ENCODE measurements around the gene ZNF518B. TPM values are rescaled to one million over a fixed set of nuclear protein-coding genes. Genes with fewer than 3 reads are reported as not detected.
A peak's percentile ranks its signal among the peaks of the same experiment; 100 is the strongest.

Gene ZNF518B
- total and polyA plus RNA-seq, 7 experiments from 2014 or later = 13.4 to 53.0 (median 30.1) TPM

DNA sequence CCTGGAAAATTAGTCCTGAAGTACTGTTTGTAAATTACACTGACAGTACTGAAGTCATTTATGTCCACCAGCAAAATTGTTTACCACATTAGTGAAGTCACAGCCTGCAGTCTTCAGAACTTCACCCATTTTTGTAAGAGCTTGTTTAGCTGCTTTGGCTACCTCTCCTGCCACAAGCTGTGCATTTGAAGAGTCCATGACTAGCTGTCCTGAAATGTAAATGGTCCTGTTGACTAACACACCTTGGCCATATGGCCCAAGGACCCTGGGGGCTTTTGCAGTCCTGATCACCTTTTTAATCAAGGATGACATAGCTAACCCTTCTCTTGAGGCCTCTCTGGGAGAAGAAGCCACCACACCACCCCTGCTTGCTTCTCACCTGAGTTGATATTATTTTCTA, 21.4 kb upstream of the ZNF518B start:
- no peaks in the 10 kb centered on the region for H3K4me1 Mint-ChIP-seq
- no peak overlapping the region for H3K4me3 ChIP-seq (ENCODE audit: low read length)
- H3K27ac ChIP-seq (ENCODE audit: low read depth, low read length) = no peak overlapping the region
- POLR2A ChIA-PET = no interaction called here
- no peaks in the 10 kb centered on the region for H3K9me3 Mint-ChIP-seq
- H3K4me1 ChIP-seq (ENCODE audit: control insufficient read depth in 2 of 2, insufficient read depth in 2 of 2, low read length in 2 of 2) = no peaks in the 10 kb centered on the region
- H3K36me3 ChIP-seq (ENCODE audit: control insufficient read depth in 2 of 3, insufficient read depth in 3 of 3, low read length in 3 of 3) = no peaks in the 10 kb centered on the region
- H3K4me3 Mint-ChIP-seq = no peak overlapping the region
- H3K27ac Mint-ChIP-seq = no peak overlapping the region
- ATAC-seq (no peak), DNase-seq (no peak)
- H3K27me3 ChIP-seq (ENCODE audit: control insufficient read depth in 2 of 2, insufficient read depth in 2 of 2, low read length in 2 of 2) = no peaks in the 10 kb centered on the region
- intact Hi-C loops (cut with micrococcal nuclease) = no loop called here
- no peaks in the 10 kb centered on the region for H3K36me3 Mint-ChIP-seq
- CTCF ChIA-PET = no interaction called here
- peaks cover 0 to 20% (median 5%) of the 10 kb centered on the region in 5 donors for H3K27me3 Mint-ChIP-seq
- no peaks in the 10 kb centered on the region for H3K9me3 ChIP-seq (ENCODE audit: control insufficient read depth in 2 of 3, low read length in 3 of 3)

DNA sequence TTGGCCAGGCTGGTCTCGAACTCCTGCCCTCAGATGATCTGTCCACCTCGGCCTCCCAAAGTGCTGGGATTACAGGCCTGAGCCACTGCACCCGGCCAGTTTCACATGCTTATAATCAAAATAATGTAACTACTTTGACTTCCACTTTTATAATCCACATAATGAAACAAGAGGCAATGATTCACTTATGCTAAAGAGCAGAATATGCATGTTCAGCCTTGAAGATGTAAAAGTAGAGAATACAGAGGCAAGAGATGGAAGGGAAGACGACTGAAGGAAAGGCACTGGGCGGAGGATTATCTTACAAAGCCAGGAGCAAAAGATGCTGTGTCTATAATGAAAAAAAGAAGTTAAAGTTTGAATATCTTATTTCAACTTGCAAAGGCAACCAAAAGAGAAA, 13.3 kb upstream of the ZNF518B start:
- intact Hi-C loops (cut with micrococcal nuclease) = no loop called here
- no peaks in the 10 kb centered on the region for H3K9me3 Mint-ChIP-seq
- CTCF ChIA-PET = no interaction called here

GRCh38 chr4:10466161-10466560, 8.9 kb upstream of the ZNF518B start:
- no peaks in the 10 kb centered on the region for H3K36me3 ChIP-seq (ENCODE audit: control insufficient read depth in 2 of 3, insufficient read depth in 3 of 3, low read length in 3 of 3)
- intact Hi-C loops (cut with micrococcal nuclease) = loop anchor here in 1 of 2 donors (10.0 kb wide), 1 partner anchor 209 kb away; no protein-coding TSS in a partner anchor
- Mint-ChIP-seq H3K4me1 (peaks cover 0 to 12% (median 5%) of the 10 kb centered on the region in 7 donors), H3K4me3 (no peak overlapping the region), H3K27me3 (peaks cover 21 to 44% (median 38%) of the 10 kb centered on the region in 5 donors), H3K27ac (no peak overlapping the region), H3K36me3 (peaks cover 0 to 8% (median 0%) of the 10 kb centered on the region in 5 donors), H3K9me3 (peaks cover 0 to 12% (median 4%) of the 10 kb centered on the region in 11 donors)
- H3K4me1 ChIP-seq (ENCODE audit: control insufficient read depth in 2 of 2, insufficient read depth in 2 of 2, low read length in 2 of 2) = no peaks in the 10 kb centered on the region
- no peak overlapping the region for H3K27ac ChIP-seq (ENCODE audit: low read depth, low read length)
- H3K27me3 ChIP-seq (ENCODE audit: control insufficient read depth in 2 of 2, insufficient read depth in 2 of 2, low read length in 2 of 2) = no peaks in the 10 kb centered on the region
- ATAC-seq = no peak
- CTCF ChIA-PET = no interaction called here
- H3K4me3 ChIP-seq (ENCODE audit: low read length) = no peak overlapping the region
- no peak for DNase-seq
- H3K9me3 ChIP-seq (ENCODE audit: control insufficient read depth in 2 of 3, low read length in 3 of 3) = peaks cover 0 to 6% (median 0%) of the 10 kb centered on the region in 3 experiments
- POLR2A ChIA-PET = no interaction called here

More for the DNA sequence above, 13.3 kb upstream of the ZNF518B start:
- POLR2A ChIA-PET = no interaction called here
- Mint-ChIP-seq H3K4me1 (no peaks in the 10 kb centered on the region), H3K27me3 (peaks cover 0 to 15% (median 6%) of the 10 kb centered on the region in 5 donors), H3K36me3 (no peaks in the 10 kb centered on the region), H3K4me3 (no peak overlapping the region), H3K27ac (peak overlapping the region in 1 of 9 donors; percentile 10)
- Histone ChIP-seq H3K27me3 (ENCODE audit: control insufficient read depth in 2 of 2, insufficient read depth in 2 of 2, low read length in 2 of 2) (no peaks in the 10 kb centered on the region), H3K9me3 (ENCODE audit: control insufficient read depth in 2 of 3, low read length in 3 of 3) (no peaks in the 10 kb centered on the region), H3K36me3 (ENCODE audit: control insufficient read depth in 2 of 3, insufficient read depth in 3 of 3, low read length in 3 of 3) (no peaks in the 10 kb centered on the region), H3K4me3 (ENCODE audit: low read length) (no peak overlapping the region), H3K27ac (ENCODE audit: low read depth, low read length) (no peak overlapping the region), H3K4me1 (ENCODE audit: control insufficient read depth in 2 of 2, insufficient read depth in 2 of 2, low read length in 2 of 2) (no peaks in the 10 kb centered on the region)
- no peak for DNase-seq
- no peak for ATAC-seq

DNA sequence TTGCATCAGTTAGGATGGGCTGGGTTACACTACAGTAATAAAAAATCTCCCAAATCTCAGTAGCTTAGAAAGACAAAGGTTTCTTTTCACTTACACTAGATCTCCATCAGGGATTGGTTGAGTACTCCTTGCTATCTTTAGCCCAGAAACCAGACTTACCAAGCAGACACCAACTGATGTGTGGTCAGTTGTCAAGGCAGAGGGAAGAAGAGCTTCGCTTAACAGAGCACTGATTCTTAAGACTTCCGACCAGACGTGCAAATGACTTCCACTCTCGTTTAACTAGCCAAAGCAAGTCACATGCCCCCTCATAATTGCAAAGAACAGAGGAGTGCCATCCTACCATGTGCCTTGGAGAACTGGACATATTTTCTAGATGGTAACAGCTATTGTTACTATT, 5.7 kb upstream of the ZNF518B start:
- peak overlapping the region in 3 of 10 donors; percentile 26 to 92 (median 42) for H3K4me3 Mint-ChIP-seq
- H3K9me3 ChIP-seq (ENCODE audit: control insufficient read depth in 2 of 3, low read length in 3 of 3) = peaks cover 0 to 6% (median 0%) of the 10 kb centered on the region in 3 experiments
- peaks cover 21 to 44% (median 38%) of the 10 kb centered on the region in 5 donors for H3K27me3 Mint-ChIP-seq
- H3K36me3 ChIP-seq (ENCODE audit: control insufficient read depth in 2 of 3, insufficient read depth in 3 of 3, low read length in 3 of 3) = no peaks in the 10 kb centered on the region
- intact Hi-C loops (cut with micrococcal nuclease) = loop anchor here (5.0 to 10.0 kb wide), 2 partner anchors 41 to 212 kb away; no protein-coding TSS in a partner anchor
- ATAC-seq = no peak
- no peak for DNase-seq
- H3K4me1 ChIP-seq (ENCODE audit: control insufficient read depth in 2 of 2, insufficient read depth in 2 of 2, low read length in 2 of 2) = no peaks in the 10 kb centered on the region
- H3K4me3 ChIP-seq (ENCODE audit: low read length) = no peak overlapping the region
- H3K36me3 Mint-ChIP-seq = peaks cover 0 to 8% (median 5%) of the 10 kb centered on the region in 5 donors
- peaks cover 9 to 29% (median 22%) of the 10 kb centered on the region in 7 donors for H3K4me1 Mint-ChIP-seq
- POLR2A ChIA-PET = interaction anchor here (3.4 kb wide), 1 partner anchor 345 kb away, joined by 15 read pairs; the partner anchor contains the start of gene WDR1
- H3K27ac Mint-ChIP-seq = no peak overlapping the region
- CTCF ChIA-PET = interaction anchor here (1.5 kb wide), 1 partner anchor 10 kb away, joined by 3 read pairs; no protein-coding TSS in a partner anchor
- peaks cover 0 to 12% (median 5%) of the 10 kb centered on the region in 11 donors for H3K9me3 Mint-ChIP-seq
- H3K27ac ChIP-seq (ENCODE audit: low read depth, low read length) = no peak overlapping the region
- no peaks in the 10 kb centered on the region for H3K27me3 ChIP-seq (ENCODE audit: control insufficient read depth in 2 of 2, insufficient read depth in 2 of 2, low read length in 2 of 2)

DNA sequence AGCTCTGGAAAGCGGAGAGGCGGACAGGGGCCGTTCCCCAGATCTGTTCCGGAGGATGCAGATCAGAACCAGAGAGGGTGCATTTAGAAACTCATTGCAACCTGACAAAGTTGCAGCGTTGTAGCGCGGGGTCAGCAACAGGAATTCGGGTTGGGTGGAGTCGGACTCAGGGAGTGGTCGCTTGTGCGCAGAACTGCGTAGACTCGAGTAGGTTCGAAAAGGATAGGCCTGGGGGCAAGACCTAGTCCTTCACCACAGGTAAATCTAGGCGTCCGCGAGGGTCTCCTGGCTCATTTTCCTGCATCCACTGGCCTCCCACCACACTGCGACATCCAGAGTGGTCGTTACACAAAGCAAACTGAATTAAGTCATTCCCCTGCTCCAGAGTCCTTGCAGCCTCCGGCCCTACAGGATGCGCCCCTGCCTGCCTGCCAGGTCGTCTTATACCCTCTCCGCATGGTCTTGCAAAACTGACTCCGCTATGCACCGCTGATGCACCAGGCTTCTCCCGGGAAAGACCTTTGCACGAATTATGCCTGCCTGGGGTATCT, 4.7 kb upstream of the ZNF518B start:
- ChIA-PET POLR2A (interaction anchor here (0.9 to 3.4 kb wide), 2 partner anchors 306 to 344 kb away, joined by 3 to 15 read pairs; partner anchors contain the start of gene WDR1), CTCF (interaction anchor here (1.0 to 2.4 kb wide), 8 partner anchors 9 to 344 kb away, joined by 3 to 9 read pairs (median 4); no protein-coding TSS in a partner anchor)
- Histone ChIP-seq H3K36me3 (ENCODE audit: control insufficient read depth in 2 of 3, insufficient read depth in 3 of 3, low read length in 3 of 3) (no peaks in the 10 kb centered on the region), H3K4me1 (ENCODE audit: control insufficient read depth in 2 of 2, insufficient read depth in 2 of 2, low read length in 2 of 2) (peaks cover 4% of the 10 kb centered on the region in 2 donors), H3K9me3 (ENCODE audit: control insufficient read depth in 2 of 3, low read length in 3 of 3) (peaks cover 0 to 6% (median 0%) of the 10 kb centered on the region in 3 experiments), H3K27ac (ENCODE audit: low read depth, low read length) (no peak overlapping the region), H3K27me3 (ENCODE audit: control insufficient read depth in 2 of 2, insufficient read depth in 2 of 2, low read length in 2 of 2) (no peaks in the 10 kb centered on the region), H3K4me3 (ENCODE audit: low read length) (peak overlapping the region; percentile 61)
- H3K4me1 Mint-ChIP-seq = peaks cover 13 to 34% (median 27%) of the 10 kb centered on the region in 7 donors
- H3K27ac Mint-ChIP-seq = peak overlapping the region in 2 of 9 donors; percentile 36 to 85
- H3K4me3 Mint-ChIP-seq = peak overlapping the region; percentile 77 to 92 (median 86)
- H3K36me3 Mint-ChIP-seq = peaks cover 0 to 8% (median 5%) of the 10 kb centered on the region in 5 donors
- no peak for ATAC-seq
- peaks cover 21 to 44% (median 37%) of the 10 kb centered on the region in 5 donors for H3K27me3 Mint-ChIP-seq
- no peak for DNase-seq
- intact Hi-C loops (cut with micrococcal nuclease) = loop anchor here (1.0 to 10.0 kb wide), 7 partner anchors 40 to 443 kb away; partner anchors contain the start of gene WDR1 (in 1 of the 2)
- peaks cover 0 to 12% (median 5%) of the 10 kb centered on the region in 11 donors for H3K9me3 Mint-ChIP-seq

DNA sequence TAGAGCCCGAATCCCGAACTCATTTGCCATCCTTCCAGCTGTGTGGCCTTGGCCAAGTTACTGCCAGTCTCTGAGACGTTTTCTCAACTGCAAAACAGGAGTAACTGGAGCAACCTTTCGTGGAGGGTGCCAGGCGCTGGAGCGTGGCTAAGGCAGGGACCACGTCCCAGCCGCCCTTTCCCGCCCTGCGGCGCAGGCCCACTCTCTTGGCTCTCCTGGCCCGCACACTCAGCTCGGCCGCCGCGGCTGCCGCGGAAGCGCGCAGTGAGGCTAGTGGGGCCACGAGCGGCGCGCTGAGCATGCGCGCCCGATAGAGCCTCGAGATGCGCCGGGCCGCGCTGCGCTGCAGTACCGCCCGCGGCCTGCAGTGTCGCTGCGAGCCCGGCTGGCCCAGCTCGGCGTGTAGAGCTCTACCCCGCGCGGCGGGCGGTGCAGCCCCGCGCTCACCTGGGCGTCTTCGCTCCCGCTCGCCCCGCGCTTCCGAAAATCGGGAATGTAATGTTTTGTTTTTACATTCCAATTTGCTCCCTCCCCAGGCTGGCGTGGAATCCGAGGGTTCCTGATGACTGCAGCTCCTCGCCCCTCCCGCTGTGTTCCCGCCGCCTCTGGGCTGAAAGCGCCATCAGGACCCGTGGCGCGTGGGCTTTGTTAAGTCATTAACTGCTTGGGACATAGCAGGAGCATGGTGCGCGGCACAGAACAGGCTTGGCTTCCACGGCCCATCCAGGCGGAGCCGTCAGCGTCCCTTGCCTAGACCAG, 4.0 kb upstream of the ZNF518B start:
- CTCF ChIA-PET = interaction anchor here (0.6 to 2.4 kb wide), 12 partner anchors 8 to 768 kb away, joined by 3 to 9 read pairs (median 4); no protein-coding TSS in a partner anchor
- peak overlapping the region in 4 of 9 donors; percentile 3 to 85 (median 45) for H3K27ac Mint-ChIP-seq
- H3K4me3 Mint-ChIP-seq = peak overlapping the region; percentile 77 to 92 (median 86)
- peaks cover 0 to 8% (median 5%) of the 10 kb centered on the region in 5 donors for H3K36me3 Mint-ChIP-seq
- Histone ChIP-seq H3K4me1 (ENCODE audit: control insufficient read depth in 2 of 2, insufficient read depth in 2 of 2, low read length in 2 of 2) (peaks cover 4 to 6% of the 10 kb centered on the region in 2 donors), H3K27ac (ENCODE audit: low read depth, low read length) (no peak overlapping the region), H3K9me3 (ENCODE audit: control insufficient read depth in 2 of 3, low read length in 3 of 3) (peaks cover 0 to 6% (median 0%) of the 10 kb centered on the region in 3 experiments), H3K36me3 (ENCODE audit: control insufficient read depth in 2 of 3, insufficient read depth in 3 of 3, low read length in 3 of 3) (no peaks in the 10 kb centered on the region), H3K27me3 (ENCODE audit: control insufficient read depth in 2 of 2, insufficient read depth in 2 of 2, low read length in 2 of 2) (no peaks in the 10 kb centered on the region), H3K4me3 (ENCODE audit: low read length) (peak overlapping the region; percentile 61)
- H3K27me3 Mint-ChIP-seq = peaks cover 21 to 43% (median 34%) of the 10 kb centered on the region in 5 donors
- peaks cover 14 to 38% (median 30%) of the 10 kb centered on the region in 7 donors for H3K4me1 Mint-ChIP-seq
- peak; percentile 89 for ATAC-seq
- peaks cover 0 to 12% (median 5%) of the 10 kb centered on the region in 11 donors for H3K9me3 Mint-ChIP-seq
- DNase-seq = peak; percentile 52 to 90 (median 80)
- POLR2A ChIA-PET = interaction anchor here (0.6 to 3.4 kb wide), 4 partner anchors 21 to 344 kb away, joined by 3 to 15 read pairs (median 3); partner anchors contain the start of gene WDR1
- intact Hi-C loops (cut with micrococcal nuclease) = loop anchor here (1.0 to 10.0 kb wide), 7 partner anchors 39 to 442 kb away; partner anchors contain the start of gene WDR1 (in 1 of the 2)
